UCSD-AML1 (cell line): ENCODE measurements around the gene ACAA2.
"Not testable (repeated sequence)": the region's sequence is repeated elsewhere in the genome, so short reads cannot be mapped to it uniquely, and the experiment has no call there.

ENCODE experiments used
- DNase-seq: peaks from one replicate; lab custom pipeline; 2025; ENCODE audit not compliant: unreplicated experiment; lab: John Stamatoyannopoulos, UW

The ACAA2 gene

DNA sequence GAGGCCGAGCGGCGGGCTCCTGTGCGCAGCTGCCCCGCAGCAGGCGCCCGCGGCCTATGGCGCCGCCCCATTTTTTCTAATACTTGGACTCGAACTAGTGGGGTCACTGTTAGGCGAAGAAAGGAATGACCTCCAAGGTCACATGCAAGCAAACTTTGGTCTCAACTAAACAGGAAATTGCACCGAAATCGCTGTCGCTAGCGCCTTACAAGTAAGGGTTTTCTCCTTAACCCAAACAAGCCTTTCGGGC, 339 bp downstream of the ACAA2 start:
- DNase-seq = peak; percentile 54

DNA sequence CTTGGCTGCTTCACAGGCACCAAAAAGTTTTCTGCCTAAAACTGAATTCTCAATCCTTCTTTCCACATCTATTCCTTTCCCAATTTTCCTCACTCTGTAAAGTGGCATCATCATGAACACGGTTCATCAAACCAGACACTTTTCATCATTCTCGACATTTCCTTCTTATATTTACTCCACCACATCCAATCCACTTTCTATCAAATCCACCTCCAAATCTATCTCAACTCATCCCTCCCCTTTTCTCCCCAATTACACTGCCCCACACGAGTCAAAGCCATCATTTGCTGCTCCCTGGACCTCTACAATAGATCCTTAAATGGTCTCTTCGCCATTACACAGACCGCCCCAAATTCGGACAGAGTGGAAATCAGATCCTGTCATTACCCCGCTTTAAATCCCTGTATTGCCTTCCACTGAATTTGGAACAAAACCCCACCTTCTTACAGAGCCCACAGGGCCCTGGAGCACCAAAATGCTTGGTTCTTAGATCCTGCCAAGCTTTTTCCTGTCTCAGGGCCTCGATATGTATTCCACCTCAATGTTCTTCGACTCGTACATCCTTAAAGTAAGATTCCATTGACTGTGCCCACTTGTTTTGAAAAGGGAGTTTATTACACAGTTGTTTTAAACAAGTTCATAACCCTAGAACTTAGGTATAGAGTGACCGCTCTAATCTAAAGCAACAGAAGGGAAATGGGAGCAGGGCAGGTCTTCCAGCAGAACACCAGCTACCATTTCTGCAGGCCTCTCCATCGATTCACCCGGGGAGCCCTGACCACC, 856 bp downstream of the ACAA2 start:
- no peak for DNase-seq

DNA sequence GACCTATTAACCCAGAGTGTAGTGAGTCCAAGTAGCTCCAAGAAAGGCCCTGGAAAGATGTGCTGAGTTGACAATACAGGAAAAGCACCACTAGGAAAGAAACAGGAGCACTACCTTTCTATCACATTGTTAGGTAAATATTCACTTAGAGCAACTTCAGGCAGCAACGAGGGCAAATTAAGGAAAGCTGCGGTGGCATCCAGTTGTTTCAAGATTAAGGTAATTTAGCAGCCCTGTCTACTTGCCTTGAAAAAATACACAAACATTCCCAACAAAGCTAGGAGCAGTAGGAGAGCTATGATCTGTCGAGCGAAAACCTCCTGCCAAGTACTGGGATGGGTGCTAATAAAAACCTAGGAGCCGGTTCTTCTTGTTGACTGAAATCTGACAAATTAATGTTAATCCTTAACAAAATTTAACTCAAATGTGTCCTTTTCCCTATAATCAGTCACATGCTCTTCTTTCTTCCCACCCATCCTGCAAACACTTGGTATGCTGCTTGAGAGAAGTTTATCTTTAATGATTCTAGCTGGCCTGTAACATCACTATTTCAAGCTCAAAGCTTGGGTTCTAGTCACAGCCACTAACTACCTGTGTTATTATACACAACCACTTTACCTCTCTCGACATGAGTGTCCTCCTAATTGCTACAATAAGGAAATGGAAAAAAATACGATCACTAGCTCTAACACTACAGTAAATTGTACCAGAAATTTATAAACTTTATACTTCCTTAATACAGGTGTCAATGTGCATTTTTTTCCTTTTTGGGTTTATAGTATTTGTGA, 2.0 kb downstream of the ACAA2 start:
- DNase-seq = no peak

DNA sequence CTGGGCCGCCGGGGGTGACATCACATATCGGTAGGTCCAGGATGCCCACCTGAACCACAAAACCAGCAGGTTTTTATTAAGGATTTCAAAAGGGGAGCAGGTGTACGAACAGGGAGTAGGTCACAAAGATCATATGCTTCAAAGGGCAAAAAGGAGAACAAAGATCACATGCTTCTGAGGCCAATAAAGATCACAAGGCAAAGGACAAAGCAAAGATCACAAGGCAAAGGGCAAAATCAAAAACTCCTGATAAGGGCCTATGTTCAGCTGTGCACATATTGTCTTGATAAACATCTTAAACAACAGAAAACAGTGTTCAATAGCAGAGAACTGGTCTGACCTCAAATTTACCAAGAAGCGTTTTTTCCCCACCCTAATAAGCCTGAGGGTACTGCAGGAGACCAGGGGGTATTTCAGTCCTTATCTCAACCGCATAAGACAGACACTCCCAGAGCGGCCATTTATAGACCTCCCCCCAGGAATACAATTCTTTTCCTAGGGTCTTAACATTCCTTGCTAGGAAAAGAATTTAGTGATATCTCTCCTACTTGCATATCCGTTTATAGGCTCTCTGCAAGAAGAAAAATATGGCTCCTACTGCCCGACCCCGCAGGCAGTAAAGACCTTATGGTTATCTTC, 4.7 kb downstream of the ACAA2 start:
- not testable (repeated sequence) for DNase-seq

DNA sequence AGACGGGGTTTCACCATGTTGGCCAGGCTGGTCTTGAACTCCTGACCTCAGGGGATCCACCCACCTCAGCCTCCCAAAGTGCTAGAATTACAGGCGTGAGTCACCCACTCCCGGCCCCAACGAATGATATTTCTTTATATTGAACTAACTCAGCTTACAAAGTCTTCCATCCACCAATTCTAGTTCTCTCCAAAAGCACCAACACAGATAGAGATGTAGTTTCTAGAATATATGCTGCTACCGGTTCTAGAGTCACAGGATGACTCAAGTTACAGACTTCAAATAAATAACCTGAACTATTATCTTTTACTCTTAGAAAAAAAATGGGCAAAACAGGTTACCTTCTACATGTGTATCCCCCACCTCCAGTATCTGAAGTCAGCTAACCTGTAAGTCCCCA, 9.2 kb downstream of the ACAA2 start:
- DNase-seq = no peak

DNA sequence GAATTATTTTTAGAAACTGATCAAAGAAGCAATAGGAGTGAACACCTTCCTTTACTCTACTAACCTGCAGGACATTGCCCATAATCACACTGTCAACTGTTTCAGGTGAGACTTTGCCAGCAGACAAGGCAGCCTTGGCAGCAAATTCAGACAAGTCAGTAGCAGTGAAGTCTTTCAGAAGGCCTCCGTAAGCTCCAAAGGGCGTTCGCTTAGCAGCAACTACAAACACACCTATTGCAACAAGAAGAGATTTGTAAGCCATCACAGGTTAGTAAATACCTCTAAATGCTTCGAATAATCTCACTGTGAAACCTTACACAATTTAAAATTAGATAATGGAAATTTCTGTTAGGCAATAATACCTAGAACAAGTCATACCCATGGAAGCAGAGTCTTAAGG, 10.7 kb downstream of the ACAA2 start:
- no peak for DNase-seq

DNA sequence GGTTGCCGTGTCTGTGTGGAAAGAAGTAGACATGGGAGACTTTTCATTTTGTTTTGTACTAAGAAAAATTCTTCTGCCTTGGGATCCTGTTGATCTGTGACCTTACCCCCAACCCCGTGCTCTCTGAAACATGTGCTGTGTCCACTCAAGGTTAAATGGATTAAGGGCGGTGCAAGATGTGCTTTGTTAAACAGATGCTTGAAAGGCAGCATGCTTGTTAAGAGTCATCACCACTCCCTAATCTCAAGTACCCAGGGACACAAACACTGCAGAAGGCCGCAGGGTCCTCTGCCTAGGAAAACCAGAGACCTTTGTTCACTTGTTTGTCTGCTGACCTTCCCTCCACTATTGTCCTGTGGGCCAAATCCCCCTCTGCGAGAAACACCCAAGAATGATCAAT, 12.8 kb downstream of the ACAA2 start:
- not testable (repeated sequence) for DNase-seq

DNA sequence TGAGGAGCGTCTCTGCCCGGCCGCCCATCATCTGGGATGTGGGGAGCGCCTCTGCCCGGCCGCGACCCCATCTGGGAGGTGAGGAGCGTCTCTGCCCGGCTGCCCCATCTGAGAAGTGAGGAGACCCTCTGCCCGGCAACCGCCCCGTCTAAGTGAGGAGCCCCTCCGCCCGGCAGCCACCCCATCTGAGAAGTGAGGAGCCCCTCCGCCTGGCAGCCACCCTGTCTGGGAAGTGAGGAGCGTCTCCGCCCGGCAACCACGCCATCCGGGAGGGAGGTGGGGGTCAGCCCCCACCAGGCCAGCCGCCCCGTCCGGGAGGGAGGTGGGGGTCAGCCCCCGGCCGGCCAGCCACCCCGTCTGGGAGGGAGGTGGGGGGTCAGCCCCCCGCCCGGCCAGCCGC, 13.5 kb downstream of the ACAA2 start:
- DNase-seq = not testable (repeated sequence)

DNA sequence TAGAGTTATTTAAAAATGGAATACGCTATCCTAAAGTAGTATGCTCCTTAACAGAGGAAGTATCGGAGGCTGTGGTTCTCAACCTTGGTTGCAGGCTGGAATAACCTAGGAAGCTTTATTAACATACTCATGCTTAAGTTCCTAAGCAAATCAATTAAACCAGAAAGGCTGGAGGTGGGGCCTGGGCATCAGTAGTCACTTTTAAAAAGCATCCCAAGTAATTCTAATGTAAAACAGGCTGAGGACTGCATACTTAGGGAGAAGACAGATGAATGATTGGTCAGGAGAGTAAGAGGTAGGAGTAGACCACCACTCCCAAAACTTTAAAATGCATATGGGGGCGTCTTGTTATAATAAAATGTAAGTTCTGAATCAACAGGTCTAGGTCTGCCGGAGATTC, 15.3 kb downstream of the ACAA2 start:
- DNase-seq = no peak

DNA sequence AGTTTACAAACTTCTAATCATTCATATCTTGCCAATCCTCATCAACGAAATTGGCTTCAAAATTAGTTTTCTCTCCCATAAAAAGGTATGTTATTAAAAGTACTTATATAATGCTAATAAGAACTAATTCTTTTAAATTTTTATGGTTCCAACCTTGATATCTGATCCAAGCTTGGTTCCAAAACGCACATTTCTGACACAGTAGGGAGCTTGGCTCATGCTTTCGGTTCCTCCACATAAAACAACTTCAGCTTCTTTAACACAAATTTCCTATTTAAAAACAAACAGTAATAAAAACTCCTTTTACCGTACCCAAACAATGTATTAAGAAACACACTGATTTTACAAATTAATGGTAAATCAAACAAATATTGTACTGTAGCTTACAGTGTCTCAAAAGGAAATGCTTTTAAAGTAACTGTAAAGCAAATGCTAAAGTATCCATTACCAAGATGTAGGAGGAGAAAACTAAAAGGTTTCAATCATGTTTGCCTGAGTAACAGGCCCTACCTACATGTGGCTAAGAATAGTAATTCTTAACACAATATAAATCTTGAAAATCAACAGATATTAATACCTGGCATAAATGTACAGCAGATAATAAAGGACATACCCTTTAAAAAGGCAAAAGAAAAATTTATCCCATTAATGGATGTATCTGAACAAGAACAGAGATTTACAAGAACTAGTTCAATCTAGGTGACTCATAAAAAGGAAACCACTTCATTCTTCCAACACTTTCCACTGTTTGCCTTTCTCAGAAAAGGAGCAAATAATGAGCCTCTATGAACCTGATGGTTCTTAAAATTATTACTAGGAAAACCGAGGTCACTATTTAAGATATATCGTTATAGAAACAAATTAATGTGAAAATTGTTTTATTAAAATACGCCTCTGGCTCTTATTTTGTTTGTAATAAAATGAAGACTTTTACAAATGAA, 17.5 kb downstream of the ACAA2 start:
- no peak for DNase-seq

DNA sequence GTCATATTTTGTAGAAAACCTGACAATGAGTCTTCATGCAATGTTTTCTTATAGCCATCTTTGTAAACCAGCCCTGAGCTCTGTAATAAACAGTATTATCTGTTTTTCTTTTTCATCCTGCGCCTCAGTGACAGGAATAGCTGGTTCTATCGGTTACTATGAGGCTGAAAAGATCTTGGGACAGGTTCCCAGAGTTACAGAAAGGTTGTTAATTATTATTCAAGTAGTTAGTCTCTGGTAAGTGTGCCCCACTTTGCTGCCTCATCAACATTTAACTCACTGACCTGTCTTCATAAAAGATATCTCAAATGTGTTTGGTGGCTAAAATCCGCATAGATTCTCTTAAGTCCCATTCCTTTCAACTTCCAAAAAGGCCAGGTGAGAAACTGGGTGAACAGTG, 18.6 kb downstream of the ACAA2 start:
- no peak for DNase-seq

DNA sequence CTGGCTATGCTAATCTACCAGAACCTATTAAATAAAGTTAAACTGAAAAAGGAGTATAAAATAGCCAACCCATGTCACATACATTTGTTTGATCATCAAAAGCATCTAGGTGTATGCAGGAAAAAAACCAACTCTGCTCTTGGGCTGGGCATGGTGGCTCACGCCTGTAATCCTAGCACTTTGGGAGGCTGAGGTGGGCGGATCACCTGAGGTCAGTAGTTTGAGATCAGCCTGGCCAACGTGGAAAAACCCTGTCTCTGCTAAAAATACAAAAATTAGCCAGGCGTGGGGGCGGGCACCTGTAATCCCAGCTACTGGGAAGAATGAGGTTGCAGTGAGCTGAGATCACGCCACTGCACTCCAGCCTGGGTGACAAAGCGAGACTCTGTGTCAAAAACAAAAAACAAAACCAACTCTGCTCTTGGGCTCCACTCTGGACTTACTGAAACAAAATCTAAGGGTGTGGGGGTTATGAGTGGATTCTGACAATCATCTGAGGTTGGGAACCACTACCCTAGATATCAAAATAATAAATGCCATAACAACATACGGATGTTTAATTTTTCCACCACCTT, 23.7 kb downstream of the ACAA2 start:
- not testable (repeated sequence) for DNase-seq

DNA sequence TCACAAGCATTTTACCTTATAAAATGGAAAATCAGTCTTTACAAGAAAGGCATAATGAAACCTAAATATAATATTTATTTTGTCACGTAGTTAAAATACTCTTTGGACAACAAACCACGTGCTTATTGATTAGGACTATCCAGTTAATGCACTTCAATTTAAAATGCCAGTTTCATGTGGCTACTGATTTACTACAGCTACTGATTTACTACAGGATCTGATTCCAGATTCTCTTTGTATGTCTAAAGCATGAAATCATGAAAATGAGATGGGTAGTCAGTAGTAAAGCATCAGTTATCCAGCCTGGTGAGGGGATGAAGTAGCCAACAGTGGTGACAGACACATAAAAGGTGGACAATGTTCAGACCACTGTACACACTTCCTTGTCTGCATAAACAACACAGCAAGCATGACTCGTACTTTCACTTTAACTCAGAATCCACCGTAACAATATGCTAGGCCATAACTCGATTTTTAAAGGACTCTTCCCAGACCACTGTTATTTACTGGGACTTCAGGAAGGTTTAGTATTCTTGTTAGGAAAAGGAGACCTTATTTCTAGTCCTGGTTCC, 24.9 kb downstream of the ACAA2 start:
- no peak for DNase-seq

DNA sequence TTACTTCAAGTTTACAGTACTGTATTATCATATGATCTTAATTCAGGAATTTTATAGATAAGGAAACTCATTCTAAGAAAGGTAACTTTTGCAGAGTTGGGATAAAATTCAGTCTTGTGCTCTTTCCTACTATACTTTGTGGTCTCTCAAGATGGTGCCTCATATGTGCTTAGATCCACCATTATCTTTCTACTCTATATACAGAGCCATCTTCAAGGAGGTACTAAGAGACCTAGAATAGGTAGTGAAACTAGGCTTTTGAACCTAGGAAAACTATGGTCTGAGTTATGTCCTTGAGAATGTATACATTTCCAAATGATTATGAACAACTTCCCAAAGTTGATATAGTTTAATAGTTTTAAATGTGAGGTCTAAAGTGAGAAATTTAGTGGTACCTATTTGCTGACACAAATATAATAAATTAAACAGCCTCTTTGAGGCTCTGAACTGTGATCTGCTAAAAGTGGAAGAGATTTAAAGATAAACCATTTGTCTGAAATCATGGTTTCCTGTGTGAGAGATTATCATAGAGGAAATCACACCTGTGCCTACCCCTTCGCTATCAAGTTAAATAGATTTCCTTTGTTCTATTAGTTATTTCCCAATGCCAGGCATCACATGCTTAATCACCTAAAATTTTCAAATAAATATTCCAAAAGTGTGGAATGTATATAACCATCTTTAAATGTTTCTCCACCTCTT, 27.2 kb downstream of the ACAA2 start:
- DNase-seq = no peak

DNA sequence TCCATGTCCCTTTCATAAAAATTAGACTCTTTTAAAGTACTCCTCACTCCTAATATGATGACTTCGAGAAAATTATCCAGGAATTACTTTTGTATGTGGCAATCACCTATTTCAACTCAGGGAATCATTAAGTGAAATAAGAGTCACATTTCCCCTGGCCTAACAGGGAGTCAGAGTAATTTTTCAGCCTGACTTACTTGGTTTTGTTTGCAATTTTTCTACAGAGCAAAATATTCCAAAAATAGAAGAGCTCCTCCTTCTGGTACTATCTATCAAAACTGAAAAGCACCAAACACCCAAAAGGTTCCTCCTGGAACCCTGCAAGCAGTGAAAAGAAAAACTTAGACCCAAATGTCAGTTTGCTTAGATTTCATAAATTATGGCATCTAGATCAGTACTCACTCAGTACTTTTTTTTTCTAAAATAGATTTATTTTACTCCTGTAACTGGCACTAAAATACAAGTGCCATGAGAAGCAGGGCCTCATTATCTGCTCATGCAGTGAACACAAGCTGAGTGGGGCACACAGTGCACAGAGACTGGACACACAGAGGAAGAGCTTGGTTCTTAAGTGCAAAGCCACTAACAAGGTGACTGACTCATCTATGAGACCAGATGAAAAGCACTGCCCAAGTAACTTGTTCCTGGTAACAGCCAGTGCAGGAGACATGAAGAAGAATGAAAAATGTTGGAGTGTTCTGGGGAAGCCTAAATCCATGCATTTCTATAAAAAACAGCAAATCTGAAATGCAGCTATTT, 28.7 kb downstream of the ACAA2 start:
- DNase-seq = no peak

DNA sequence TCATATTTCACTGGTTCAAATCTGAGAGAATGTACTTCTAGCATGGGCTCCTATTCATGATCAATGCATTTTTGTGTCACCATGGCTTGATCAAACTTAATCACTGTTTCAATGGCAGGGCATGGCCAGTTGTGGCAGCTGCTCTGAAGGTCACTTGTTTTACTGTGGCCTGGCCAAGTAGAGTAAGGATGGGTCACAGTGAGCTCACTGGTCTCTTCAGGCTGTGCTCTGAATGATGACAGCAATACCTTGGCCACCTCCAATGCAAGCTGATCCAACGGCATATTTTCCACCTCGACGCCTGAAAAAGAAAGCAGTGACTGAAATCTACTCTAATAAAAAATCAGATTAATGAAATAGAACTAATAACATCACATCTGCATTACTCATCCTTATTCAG, 29.7 kb downstream of the ACAA2 start:
- DNase-seq = not testable (repeated sequence)

DNA sequence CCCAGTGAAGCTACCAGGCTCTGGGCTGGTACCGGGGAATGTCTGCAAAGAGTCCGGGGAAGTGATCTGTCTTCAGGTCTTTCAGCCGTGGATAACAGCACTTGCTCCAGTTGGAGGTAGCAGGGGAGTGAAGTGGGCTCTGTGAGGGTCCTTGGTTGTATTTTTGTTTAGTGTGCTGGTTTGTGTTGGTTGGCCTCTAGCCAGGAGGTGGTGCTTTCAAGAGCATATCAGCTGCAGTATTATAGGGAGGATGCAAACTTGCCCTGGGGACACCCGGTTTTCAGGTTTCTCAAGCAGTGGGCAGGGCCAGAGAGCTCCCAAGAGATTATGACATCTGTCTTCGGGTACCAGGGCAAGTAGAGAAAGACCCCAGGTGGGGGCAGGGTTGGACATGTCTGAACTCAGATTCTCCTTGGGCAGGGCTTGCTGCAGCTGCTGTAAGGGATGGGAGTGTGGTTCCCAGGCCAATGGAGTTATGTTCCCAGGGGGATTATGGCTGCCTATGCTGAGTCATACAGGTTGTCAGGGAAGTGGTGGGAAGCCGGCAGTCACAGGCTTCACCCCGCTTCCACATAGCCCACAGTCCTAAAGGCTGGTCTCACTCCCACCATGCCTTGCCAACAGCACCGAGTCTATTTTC, 34.4 kb downstream of the ACAA2 start:
- DNase-seq = no peak

DNA sequence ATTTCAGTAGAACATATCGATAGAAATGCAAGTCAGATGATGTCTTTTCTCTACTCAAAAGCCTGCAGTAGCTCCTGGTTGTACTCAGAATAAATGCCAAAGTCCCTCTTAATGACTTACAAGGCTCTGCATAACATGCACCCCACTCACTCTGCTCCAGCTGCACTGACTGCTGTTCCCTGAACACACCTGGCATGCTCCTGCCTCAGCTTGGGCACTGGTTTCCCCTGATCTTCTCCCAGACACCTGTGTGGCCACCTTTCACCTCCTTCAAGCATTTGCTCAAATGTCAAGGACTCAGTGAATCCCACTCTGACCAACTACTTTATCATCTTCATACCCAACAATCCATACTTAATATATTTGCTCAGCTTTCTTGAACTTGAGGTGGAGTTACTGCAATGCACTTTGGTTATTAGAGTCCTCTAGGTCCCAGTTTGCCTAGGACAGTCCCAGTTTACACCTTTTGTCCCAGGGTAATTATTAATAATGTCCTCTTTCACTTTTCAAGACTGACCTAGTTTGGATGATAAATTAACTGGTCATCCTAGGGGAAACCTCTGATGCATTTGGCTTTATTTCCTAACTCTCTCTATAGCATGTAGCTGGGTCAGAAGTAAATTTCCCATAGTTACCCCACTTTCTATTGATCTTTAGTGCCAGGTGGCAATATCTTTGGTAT, 44.1 kb downstream of the ACAA2 start:
- DNase-seq = no peak
